GM12874 (cell line): Measurements from ENCODE around the gene KCNK3.

Source experiments
- TF ChIP-seq, protein P1 (sequence below): IDR thresholded peaks from 2 replicates; pipeline ENCODE4 v1.5.1; 2011; ENCODE audit warnings: low read depth, mild to moderate bottlenecking, control low read depth, low read length, moderate library complexity; ENCODE audit not compliant: insufficient read depth

The KCNK3 gene

DNA sequence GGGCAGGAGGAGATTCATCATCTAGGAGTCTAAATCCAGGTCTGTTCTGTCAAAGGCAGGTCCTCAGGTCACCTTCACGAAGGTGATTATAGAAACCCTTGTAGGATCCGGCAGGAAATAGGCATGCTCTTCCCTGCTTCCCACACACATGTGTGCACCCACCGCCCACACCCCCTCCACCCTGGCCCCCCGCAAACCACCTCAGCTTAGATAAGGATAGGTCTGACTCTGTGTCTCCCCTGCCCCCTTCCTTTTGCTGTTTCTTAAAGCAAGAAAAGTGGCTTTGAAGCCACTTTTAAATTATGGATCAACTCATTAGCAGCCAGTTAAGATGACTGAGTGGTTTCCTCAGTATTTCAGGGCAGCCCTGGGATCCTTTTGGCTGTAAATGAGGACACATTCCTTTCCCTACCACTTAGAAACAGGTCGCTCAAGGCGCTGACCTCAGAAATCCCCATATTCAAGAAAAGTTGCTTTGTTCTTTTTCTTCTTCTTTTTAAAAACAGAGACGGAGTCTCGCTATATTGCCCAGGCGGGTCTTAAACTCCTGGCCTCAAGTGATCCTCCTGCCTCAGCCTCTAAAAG is 36.8 kb upstream of the KCNK3 start:
- TF ChIP-seq, protein P1, sequence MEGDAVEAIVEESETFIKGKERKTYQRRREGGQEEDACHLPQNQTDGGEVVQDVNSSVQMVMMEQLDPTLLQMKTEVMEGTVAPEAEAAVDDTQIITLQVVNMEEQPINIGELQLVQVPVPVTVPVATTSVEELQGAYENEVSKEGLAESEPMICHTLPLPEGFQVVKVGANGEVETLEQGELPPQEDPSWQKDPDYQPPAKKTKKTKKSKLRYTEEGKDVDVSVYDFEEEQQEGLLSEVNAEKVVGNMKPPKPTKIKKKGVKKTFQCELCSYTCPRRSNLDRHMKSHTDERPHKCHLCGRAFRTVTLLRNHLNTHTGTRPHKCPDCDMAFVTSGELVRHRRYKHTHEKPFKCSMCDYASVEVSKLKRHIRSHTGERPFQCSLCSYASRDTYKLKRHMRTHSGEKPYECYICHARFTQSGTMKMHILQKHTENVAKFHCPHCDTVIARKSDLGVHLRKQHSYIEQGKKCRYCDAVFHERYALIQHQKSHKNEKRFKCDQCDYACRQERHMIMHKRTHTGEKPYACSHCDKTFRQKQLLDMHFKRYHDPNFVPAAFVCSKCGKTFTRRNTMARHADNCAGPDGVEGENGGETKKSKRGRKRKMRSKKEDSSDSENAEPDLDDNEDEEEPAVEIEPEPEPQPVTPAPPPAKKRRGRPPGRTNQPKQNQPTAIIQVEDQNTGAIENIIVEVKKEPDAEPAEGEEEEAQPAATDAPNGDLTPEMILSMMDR: no peak

DNA sequence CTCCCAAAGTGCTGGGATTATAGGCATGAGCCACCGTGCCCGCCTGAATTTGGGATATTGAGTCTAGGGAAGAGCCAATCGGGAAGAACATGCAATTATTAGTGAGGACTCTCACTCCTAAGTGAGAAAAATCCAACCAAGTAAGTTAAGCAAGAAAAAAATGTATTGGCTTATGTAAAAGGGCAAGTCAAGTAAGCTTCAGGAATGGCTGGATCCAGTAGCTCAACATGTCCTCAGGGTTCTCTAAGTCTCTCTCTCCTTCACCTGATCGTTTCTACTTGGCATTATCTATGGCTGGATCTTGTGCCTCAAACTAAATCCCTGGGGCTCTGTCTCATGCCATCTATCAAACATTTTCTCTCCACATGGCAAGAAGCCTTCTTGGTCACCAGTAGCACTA is 35.3 kb upstream of the KCNK3 start:
- TF ChIP-seq, protein P1: no peak

DNA sequence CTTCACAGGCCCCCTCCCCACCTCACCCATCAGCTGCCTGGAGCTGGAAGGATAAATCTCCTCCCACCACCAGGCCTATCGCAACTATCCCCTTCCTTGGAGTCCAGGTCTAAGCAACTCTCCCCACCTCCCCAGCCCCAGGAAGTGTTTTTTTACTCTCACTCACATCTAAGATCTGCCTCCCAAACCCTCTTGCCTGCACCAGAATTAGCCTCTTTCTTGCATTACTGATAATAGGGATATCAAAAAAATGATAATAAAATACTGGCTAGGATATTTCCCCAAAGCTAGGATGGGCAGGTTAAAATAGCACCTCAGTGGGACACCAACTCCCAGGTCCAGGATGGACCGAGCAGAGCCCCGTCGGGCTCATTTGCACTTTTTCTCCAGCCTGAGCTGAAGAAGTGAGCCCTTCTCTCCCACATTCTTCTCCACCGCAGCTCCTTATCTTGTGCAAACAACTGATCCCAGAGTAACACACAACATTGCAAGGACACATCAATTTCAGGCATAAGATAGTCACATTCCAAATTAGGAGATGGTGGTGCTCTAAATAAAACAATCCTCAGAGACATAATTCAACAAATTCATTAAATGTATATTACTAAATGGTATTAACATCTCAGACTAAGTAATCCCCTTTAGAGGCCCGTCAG is 33.7 kb upstream of the KCNK3 start:
- TF ChIP-seq, protein P1: no peak

DNA sequence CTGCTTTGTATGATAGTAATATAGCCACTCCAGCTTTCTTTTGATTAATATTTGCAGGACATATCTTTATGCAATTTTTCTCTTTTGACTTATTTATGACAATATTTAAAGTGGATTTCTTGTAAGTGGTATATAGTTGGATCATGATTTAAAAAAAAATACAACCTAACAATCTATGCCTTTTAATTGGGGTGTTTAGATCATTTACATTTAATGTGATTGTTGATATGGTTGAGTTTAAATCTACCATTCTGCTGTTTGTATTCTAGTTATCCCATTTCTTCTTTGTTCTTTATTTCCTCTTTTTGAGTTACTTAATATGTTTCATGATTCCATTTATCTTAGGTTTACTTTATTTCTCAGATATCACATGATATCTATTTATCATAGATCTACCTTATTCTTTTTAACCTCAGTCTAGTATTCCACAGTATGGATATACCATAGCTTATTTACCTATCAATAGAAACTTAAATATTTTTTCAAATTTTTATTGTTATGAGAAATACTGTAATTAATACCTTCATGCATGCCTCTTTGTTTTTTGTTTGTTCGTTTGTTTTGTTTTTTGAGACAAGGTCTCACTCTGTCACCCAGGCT is 32.1 kb upstream of the KCNK3 start:
- TF ChIP-seq, protein P1: no peak

DNA sequence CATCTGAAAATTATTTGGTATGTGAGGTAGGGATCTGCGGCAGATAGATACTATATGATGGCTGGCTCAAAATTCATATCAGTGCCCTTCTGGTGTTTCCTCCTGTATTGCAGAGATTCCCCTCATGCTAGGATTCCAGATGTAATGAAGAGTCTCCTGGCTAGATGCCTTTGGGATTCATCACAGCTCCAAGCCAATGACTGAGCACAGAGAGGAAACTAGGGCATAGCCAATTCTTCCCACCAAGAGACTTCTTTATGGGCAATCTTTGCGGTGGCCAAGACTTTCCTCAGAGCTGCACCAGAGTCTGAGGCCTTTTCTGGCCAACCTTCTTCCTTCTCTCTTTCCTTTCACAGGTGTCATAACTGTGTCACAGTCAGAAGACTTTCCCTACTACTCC is 25.9 kb upstream of the KCNK3 start:
- TF ChIP-seq, protein P1: no peak

DNA sequence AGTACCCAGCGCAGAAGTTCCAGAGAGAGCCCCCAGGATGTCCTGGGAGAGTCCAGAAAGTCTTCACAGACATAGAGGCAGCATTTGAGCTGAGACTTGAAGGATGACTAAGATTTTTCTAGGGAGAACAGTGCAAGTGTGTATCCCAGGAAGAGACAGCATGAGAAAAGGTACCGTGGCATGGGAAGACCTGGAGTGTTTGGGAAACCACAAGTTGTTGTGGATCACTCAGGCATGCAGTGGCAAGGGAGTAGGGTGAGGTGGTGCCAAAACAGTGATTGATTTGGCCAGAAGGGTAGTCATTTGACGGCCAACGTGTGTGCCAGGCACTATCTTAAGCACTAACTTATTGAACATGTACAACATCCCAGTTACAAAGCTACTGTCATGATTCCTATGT is 24.5 kb upstream of the KCNK3 start:
- TF ChIP-seq, protein P1: no peak

DNA sequence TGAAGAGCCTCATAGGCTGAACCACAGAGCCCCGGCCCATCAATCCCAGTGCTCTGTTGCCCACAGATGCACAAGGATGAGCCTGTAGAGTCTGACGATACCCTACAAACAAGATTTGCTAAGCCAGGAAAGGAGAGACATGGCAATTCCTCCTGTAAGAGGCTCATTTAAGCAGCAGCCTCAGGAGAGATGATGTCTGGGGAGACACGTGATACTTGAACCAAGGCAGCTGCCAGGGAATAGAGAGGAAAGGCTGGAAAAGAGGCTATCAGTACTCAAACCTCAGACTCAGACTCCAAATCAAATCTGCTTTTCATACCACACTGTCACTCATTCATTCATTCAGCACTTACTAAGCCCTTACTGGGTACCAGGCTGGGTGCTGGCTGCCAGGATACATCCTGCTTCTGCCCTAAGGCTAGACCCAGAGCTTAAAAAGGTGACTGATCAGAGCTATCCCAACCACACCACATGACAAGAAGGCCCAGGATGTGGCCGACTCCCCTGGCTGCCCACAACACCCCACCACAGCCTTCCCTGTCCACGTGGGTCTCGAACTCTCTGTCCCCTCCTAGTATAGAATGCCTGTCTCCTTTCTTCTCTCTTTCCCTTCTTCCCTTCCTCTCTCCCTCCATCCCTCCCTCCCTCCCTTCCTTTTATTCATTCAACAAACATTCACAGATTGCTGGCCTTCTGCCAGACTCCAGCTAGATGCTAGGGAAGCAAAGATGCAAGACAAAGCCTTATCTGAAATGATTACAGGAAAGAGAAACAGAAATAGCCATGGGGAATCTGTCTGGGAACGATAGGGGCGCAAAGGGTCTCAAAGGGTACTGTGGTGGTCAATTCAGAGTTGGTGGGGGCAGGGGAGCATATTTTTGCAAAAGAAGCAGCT is 23.4 kb upstream of the KCNK3 start:
- TF ChIP-seq, protein P1: no peak
